Right kidney (tissue), 1 donor: Measurements from ENCODE around the gene NKAIN4.

Source experiments
- DNase-seq: peaks from one replicate; pipeline ENCODE4 v3.0.0-alpha.2; 2016

NKAIN4 gene

GRCh38 chr20:63289311-63290135 is 35.3 kb upstream of the NKAIN4 start:
- no peak for DNase-seq

GRCh38 chr20:63288581-63289251 is 34.5 kb upstream of the NKAIN4 start:
- DNase-seq, result no peak

DNA sequence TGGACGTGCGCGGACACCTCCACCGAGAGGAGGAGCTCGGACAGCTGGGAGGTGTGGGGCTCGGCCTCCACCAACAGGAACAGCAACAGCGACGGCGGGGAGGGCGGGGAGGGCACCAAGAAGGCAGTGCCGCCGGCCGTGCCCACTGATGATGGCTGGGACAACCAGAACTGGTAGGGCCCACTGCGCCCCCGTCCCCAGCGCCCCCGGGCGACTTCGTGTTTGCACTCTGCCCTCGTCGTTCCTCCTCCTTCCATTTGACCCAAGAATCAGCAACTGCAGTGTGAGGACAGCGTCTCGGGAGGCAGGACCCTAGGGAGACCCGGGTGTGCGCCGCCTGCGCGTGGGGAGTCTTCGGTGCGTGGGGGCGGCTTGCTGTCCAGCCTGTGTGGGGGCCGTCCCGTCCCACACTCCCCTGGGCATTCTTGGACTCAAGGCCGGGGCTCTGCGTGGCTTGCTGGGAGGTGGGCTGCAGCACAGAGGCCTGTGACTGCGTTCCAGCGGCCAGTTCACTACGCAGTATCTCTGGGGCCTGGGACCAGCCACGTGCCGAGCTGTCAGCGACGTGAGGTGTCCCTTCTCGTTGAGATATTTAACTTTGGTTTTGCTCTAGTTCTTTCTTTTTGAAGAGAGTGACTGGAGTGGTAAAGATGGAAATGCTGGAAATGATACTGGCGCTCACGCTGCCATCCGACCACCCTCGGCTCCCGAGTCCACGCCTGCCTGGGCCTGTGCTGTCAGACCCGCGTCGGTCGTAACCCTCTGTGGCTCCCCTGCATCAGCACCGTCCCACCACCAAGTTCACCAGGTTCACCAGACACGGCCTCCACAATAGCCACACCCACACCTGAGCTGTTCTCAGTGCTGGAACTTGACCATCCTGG is 33.7 kb upstream of the NKAIN4 start:
- DNase-seq, result no peak

DNA sequence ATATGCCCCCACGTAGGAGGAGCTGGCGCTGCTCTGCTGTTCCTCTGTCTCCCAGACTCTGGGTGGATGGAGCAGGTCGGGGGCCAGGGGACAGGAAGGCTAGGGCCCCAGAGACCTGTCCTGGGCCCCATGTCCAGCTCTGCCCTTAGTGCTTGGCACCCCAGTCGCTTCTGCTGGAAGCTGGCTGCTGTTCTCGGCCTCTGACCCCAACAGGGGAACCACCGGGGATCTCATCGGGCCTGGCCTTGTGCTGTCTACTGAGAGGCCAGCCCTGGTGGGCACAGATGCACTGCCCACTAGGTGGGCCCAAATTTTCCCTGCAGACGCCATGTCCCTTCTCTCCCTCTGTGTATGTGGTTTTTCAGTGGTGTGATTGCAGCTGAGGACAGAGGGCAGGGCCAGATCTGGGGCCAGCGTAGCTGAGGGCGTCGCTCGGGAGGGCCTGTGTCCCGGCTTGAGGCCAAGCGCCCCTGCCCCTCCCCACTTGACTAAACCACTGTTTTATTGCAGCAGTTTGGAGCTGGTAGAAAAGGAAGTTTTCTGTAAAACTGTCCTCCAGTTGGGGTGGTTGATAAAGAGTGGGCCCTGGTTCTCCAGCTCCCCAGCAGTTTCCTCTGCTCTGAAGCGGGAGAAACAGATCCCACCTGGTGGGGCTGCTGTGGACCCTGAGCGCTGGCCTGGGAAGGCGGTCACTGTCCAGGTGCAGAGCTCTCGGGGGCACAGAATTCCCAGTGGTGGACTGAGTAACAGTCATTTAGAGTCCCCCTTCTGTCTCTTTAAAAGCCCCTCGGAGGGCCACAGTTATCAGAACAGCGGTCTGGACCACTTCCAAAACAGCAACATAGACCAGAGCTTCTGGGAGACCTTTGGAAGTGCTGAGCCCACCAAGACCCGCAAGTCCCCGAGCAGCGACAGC is 32.8 kb upstream of the NKAIN4 start:
- no peak for DNase-seq

DNA sequence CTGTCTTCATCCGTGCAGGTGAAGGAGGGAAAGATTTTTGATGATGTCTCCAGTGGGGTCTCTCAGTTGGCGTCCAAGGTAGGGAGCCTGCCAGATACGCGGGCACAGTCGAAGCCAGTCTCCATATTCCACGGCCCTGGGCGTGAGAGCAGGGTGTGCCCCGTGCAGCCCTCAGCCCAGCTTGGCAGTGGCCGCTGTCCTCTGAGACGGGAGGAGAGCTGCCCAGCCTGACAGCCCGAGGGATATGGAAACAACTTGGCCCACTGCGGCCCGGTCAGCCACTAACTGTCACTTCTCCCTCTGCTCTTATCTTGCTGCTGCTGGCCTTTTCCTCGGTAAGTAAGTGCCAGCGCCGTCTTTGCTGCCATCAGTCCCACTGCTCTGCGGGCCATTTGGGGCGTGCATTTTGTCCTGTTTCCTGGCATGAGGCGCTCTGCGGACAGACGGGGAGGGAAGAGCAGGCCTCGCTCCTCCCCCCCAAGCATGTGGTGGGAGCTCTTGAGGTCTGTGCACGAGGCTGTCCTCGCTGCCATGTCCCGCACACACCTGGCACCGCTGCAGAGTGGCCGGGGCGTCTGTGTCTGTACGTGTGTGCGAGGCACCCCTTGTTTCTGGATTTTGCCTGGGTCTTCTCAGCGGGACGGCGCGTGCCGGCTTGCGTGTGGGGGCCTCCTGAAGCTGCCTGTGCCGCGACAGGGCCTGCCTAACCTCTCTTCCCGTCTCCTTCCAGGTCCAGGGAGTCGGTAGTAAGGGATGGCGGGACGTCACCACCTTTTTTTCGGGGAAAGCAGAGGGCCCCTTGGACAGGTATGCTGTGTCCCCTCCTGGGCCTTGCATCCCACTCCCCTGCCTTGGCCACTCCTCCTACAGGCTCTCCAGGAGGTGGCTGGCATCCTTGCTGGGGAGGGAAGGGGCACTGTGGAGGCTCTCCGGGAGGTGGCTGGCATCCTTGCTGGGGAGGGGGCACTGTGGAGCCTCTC is 31.7 kb upstream of the NKAIN4 start:
- no peak for DNase-seq

DNA sequence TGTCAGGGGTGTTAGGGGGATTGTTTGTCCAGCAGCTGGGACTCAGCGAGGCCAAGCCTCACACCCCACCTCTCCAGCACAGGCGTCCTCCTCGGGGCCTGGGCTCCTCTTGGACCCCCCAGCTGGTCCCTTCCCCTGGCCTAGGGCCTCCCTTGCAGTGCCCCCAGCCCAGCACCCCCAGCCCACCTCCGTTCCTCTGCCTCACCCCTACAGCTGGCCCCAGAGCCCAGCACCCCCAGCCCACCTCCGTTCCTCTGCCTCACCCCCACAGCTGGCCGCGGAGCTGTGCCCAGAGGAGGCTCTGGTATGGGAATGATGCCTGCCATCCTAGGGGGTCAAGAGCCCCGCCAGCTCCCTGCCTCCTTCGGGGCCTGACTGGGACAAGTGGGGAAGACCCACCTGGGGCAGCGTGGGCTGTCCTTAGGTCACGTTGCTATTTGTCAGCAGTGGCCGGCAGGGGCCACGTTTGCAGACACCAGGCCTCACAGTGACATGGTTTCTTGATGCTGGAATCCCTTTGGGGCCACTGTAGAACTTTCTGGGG is 30.8 kb upstream of the NKAIN4 start:
- DNase-seq, result no peak

GRCh38 chr20:63284544-63284949 is 30.3 kb upstream of the NKAIN4 start:
- no peak for DNase-seq

GRCh38 chr20:63284083-63284440 is 29.8 kb upstream of the NKAIN4 start:
- DNase-seq, result no peak

DNA sequence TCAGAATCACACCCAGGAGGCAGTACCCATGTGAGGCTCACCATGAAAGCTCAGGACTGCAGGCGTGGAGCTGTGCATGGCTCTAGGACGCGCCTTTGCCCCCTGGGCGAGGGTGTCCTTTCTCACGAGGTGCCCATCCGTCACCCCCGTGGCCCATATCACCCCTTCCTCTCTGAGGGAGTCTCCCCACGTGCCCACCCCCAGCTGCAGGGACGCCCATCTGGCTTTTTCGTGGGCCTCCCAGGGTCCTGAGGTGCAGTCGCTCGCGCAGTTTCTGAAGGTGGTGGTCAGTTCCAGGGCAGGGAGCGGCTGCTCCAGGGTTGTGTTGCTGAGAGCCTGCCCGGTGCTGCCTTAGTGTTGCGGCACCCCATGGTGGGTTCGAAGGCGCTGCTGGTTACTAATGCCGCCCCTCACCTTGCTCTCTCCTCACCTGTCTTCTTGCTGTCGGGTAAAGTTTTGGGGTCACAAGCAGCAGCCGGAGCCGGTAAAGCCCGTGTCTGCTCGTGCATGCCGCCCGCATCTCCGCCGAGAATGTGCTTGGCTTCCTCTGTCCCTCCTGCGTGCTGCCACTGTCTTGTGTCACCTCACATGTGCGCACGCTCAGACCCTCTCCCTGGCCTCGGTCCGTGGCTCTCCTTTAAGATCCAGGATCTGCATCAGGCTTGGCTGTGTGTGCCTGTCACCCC is 29.3 kb upstream of the NKAIN4 start:
- no peak for DNase-seq

DNA sequence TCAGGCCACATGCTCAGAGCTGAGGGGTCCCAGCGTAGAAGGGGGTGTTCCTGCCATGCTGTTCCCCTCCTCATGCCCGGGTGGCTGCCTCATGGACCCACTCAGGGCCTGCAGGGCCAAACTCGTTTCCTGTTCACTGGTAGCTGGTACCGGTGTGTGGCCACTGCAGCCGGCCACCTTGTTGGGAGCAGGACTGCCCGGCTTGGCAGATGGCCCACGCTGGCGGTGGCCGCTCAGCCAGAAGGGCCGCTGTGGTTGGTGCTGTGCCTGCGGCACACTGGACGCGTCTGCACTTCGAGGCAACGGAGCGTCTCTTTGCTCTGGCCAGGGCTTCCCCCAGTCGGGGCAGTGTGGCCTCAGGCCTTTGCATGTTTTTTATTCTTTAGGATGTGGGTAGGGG is 28.7 kb upstream of the NKAIN4 start:
- DNase-seq, result no peak

DNA sequence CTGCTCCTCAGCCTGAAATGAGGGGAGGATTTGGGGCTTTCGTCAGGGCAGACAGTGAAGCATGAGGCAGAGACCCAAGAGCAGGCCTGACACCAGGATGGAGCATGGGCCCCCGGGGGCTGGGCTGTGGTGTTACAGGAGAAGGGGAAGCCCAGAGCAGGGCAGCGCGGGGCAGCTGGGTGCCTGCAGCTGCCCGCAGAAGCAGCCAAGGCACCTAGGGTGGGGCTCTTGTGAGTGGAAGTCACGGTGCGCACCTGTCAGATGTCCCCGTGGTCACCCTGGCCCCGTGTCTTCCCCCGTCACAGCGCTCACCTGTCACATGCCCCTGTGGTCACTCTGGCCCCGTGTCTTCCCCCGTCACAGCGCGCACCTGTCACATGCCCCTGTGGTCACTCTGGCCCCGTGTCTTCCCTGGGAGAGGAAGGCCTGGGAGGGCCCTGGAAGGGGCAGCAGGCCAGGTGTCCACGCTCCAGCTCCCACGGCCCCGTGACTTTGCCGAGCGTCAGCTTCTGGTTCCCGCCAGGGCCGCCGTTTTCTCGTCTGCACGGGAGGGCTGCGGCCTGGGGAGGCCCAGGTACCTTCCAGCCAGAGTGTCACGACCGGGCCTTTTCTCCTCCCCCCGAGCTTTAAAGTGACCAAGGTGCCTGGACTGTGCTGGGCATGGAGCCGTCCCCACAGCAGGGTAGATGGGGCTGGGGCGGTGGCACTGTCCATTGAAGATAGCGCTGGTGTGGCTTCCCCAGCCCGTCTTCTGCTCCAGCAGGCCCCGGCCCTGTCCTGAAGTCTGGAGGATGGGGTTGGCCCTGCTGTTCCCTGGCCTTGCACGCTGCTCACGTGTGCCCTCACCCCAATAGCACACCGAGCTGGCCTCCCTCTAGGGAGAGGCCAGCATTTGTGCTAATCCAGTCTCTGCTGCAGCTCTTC is 27.7 kb upstream of the NKAIN4 start:
- no peak for DNase-seq

- no peak for DNase-seq
Measured at GRCh38 chr20:63280929-63281545, 26.8 kb upstream of the NKAIN4 start.

DNA sequence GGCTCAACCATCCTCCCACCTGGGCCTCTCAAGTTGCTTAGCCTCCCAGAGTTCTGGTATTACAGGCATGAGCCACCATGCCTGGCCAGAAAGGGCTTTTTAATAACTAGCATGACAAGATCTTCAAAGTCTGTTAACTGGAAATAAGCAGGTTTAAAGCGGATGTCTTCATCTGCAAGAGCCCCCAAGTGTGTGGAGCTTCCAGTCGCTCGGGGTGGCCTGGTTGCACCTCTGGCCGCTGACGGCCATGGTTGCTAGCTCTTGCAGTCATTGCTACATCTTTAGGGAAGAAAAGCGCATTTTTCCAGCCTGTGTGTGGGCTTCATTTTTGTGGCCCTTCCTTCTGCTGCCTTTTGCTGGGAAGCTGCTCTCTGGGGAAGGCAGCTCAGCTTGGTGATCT is 26.1 kb upstream of the NKAIN4 start:
- no peak for DNase-seq

GRCh38 chr20:63279931-63280330 is 25.7 kb upstream of the NKAIN4 start:
- DNase-seq, result no peak

DNA sequence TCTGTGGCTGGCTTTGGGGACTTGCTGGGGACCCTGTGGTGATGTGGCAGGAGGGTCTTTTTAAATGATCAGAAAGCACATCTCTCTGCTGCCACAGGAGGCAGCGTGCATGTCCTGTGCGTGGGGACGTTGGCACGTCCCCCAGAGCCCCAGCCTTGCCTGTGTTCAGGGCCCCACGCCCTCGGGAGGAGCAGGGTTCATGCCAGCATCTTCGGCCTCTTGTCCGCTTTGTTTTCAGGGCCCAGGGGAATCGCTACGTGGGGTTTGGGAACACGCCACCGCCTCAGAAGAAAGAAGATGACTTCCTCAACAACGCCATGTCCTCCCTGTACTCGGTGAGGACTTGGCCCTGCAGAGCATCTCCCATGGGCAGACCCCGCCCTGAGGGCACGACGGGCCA is 24.4 kb upstream of the NKAIN4 start:
- no peak for DNase-seq

- DNase-seq, result no peak
Measured at GRCh38 chr20:63277466-63278272, 23.4 kb upstream of the NKAIN4 start.

GRCh38 chr20:63276956-63277355 is 22.7 kb upstream of the NKAIN4 start:
- no peak for DNase-seq
